HepG2 (cell line): ENCODE measurements around the gene GPATCH8. TPM values are rescaled to one million over a fixed set of nuclear protein-coding genes. Genes with fewer than 3 reads are reported as not detected.

ENCODE experiments used
- CTCF ChIP-seq: sonication (generic); formaldehyde crosslinking; IDR thresholded peaks from 2 replicates; pipeline ENCODE4 v1.5.0; 2020; ENCODE audit warnings: mild to moderate bottlenecking, missing genetic modification reagents, moderate library complexity
- HCFC1 ChIP-seq: fragments of 150-350 bp; IDR thresholded peaks from 2 replicates; pipeline ENCODE4 v1.6.1; 2014; ENCODE audit warnings: low read depth, low read length
- HMGXB4 ChIP-seq, 2 experiments: sonication (generic) in 1 of 2; formaldehyde crosslinking in 1 of 2; IDR thresholded peaks; 2 replicates each; pipeline versions ENCODE4 v1.4.0 to v1.6.1; 2018 to 2020; ENCODE audit warnings: missing genetic modification reagents in 2 of 2, borderline replicate concordance in 1 of 2, low read depth in 1 of 2, mild to moderate bottlenecking in 1 of 2, missing biosample characterization in 1 of 2
- JUN ChIP-seq: sonication (generic); formaldehyde crosslinking; IDR thresholded peaks from 2 replicates; pipeline ENCODE4 v1.4.0; 2020; ENCODE audit warnings: mild to moderate bottlenecking, missing genetic modification reagents
- MAFF ChIP-seq: IDR thresholded peaks from 2 replicates; pipeline ENCODE4 v1.6.1; 2011; ENCODE audit warnings: low read depth, low read length, improper control_type of control experiment
- RXRB ChIP-seq: IDR thresholded peaks from 2 replicates; pipeline ENCODE4 v1.6.1; 2016; ENCODE audit warnings: borderline replicate concordance, missing genetic modification reagents, missing compliant biosample characterization
- SRSF4 ChIP-seq: fragments of 200-400 bp; formaldehyde crosslinking; IDR thresholded peaks from one replicate; pipeline ENCODE4 v1.6.1; 2018; ENCODE audit warnings: mild to moderate bottlenecking, low read depth, low read length, moderate library complexity; ENCODE audit not compliant: poor library complexity, severe bottlenecking
- ZNF224 ChIP-seq: sonication (generic); formaldehyde crosslinking; IDR thresholded peaks from 2 replicates; pipeline ENCODE4 v1.5.0; 2020; ENCODE audit warnings: mild to moderate bottlenecking, missing genetic modification reagents
- ZNF274 ChIP-seq: sonication (generic); formaldehyde crosslinking; IDR thresholded peaks from 2 replicates; pipeline ENCODE4 v1.5.1; 2020; ENCODE audit warnings: mild to moderate bottlenecking, missing genetic modification reagents
- ZNF333 ChIP-seq: sonication (generic); formaldehyde crosslinking; IDR thresholded peaks from 2 replicates; pipeline ENCODE4 v1.4.0; 2020; ENCODE audit warnings: mild to moderate bottlenecking, missing genetic modification reagents, borderline replicate concordance
- ZNF687 ChIP-seq: sonication (generic); formaldehyde crosslinking; IDR thresholded peaks from 2 replicates; pipeline ENCODE4 v1.5.1; 2020; ENCODE audit warnings: mild to moderate bottlenecking, missing genetic modification reagents, moderate library complexity
- ZNF83 ChIP-seq: sonication (generic); formaldehyde crosslinking; IDR thresholded peaks from 2 replicates; pipeline ENCODE4 v1.4.0; 2020; ENCODE audit warnings: missing genetic modification reagents, mild to moderate bottlenecking, borderline replicate concordance
- ZNF883 ChIP-seq: sonication (generic); formaldehyde crosslinking; IDR thresholded peaks from 2 replicates; pipeline ENCODE4 v1.5.1; 2020; ENCODE audit warnings: mild to moderate bottlenecking, missing genetic modification reagents; ENCODE audit errors: not compliant biosample characterization
- polyA plus RNA-seq, 8 experiments: library from polyadenylated mRNA; depleted of rRNA in 3 of 8; stranded (reverse) in 7 of 8; unstranded in 1 of 8; fragments of >200 nt; fragmentation: Illumina TruSeq in 4 of 8; extraction: Trizol in 4 of 8; gene quantifications; 2 replicates each; pipeline versions ENCODE4 v1.2.1 to v1.2.3, GENCODE V29; 2011 to 2016; ENCODE audit warnings: low read depth in 4 of 8, missing spikeins in 1 of 8, mixed read lengths in 1 of 8; ENCODE audit not compliant: insufficient read depth in 1 of 8
- total RNA-seq, 5 experiments: library from RNA; depleted of rRNA; stranded (reverse); fragments of >200 nt; fragmentation: Illumina TruSeq; extraction: Trizol; gene quantifications; 2 replicates each; pipeline ENCODE4 v1.2.3, GENCODE V29; 2016; ENCODE audit warnings: low read depth in 1 of 5

The GPATCH8 gene
- total and polyA plus RNA-seq, 2 of the 13 experiments (the other 11 are each of a cell fraction or from before 2014, with no cell fraction given), result 20.7 to 21.5 TPM

- TF ChIP-seq ZNF687 (CRISPR knock-in tag), result 0 out of 2 replicates have a peak, but pooled peaks have one; percentile 20
- TF ChIP-seq ZNF83 (CRISPR knock-in tag), result no peak
- no peak for TF ChIP-seq RXRB (CRISPR knock-in tag)
- TF ChIP-seq SRSF4, result no peak
- TF ChIP-seq CTCF (CRISPR knock-in tag), result 0 out of 2 replicates have a peak, but pooled peaks have one; percentile 23
- TF ChIP-seq ZNF883 (CRISPR knock-in tag), result peak; percentile 34
- no peak for TF ChIP-seq JUN (CRISPR knock-in tag)
- no peak for TF ChIP-seq ZNF333 (CRISPR knock-in tag)
- no peak for TF ChIP-seq HMGXB4 (CRISPR knock-in tag; IDR thresholded peaks at IDR 0.05; ENCODE audit: borderline replicate concordance in 1 of 2, low read depth in 1 of 2)
- no peak for TF ChIP-seq HCFC1
- TF ChIP-seq ZNF224 (CRISPR knock-in tag), result no peak
- TF ChIP-seq MAFF, result no peak
- 0 out of 2 replicates have a peak, but pooled peaks have one; percentile 39 for TF ChIP-seq ZNF274 (CRISPR knock-in tag)
Measured at GRCh38 chr17:44378171-44378705, 125.0 kb downstream of the GPATCH8 start (continued).
